ENCODE measurements around the gene CD96. TPM values are rescaled to one million over a fixed set of nuclear protein-coding genes. Genes with fewer than 3 reads are reported as not detected.
A peak's percentile ranks its signal among the peaks of the same experiment; 100 is the strongest.
"Not testable (repeated sequence)": the region's sequence is repeated elsewhere in the genome, so short reads cannot be mapped to it uniquely, and the experiment has no call there.

The CD96 gene
- total RNA-seq, 1 donor from 2014 or later: 67.9 TPM

DNA sequence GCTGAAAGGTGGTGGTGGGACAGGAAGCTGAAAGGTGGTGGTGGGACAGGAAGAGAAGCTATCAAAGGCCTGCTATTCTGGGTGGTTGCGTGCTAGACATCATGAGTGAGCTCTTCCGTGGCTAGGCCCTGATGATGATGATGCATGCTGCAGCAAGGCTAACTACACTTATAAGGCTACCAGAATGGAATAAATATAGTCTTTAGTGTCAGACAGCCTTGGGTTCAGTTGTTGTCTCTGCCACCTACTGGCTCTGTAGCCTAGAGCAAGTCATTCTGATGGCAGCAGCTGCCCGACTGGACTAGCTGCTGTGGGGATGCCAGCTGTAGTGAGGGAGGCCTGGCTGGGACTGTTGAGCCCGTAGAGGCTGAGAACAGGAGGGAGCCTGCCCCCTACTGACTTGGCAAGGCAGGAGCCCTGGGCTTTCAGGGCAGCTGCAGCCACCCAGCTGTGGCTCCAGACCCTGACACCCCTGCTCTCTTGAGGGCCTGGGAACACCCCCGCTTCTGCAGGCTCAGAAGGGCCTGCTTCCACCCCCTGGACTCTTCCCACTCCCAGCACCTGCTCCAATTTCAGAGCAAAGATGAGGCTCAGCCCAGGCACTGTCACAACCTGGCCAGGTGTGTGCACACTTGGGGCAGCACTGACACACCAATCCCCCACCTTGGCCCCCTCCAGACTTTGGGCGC lies 74.6 kb downstream of the CD96 start:
- H3K4me3 Mint-ChIP-seq (ENCODE audit: low read depth): peak overlapping the region; percentile 27

DNA sequence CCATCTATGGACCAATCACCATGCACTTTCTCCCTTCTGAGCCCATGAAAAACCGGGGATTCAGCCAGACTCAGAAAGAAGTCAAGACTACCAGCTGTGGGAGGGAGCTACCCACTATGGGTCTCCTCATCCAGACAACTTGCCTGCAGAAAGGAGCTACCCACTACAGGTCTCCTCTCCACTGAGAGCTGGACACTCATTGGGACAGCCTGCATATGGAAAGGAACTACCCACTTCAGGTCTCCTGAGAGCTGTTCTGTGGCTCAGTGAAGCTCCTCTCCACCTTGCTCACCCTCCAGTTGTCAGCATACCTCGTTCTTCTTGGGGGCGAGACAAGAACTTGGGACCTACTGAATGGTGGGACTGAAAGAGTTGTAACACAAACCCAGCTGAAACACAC lies 75.4 kb downstream of the CD96 start:
- no peak for DNase-seq (ENCODE audit: low spot score)
- Mint-ChIP-seq H3K36me3 (ENCODE audit: low read depth) (peaks cover 78% of the 10 kb centered on the region), H3K4me1 (ENCODE audit: low read depth) (peaks cover 65% of the 10 kb centered on the region), H3K27me3 (ENCODE audit: low read depth) (no peaks in the 10 kb centered on the region), H3K27ac (peak overlapping the region; percentile 92), H3K9me3 (no peaks in the 10 kb centered on the region), H3K4me3 (ENCODE audit: low read depth) (no peak overlapping the region)
- intact Hi-C loops (cut with micrococcal nuclease): loop anchor here (2.0 to 10.0 kb wide), 4 partner anchors 49 to 803 kb away; no protein-coding TSS in a partner anchor

More for the DNA sequence above, 74.6 kb downstream of the CD96 start:
- Mint-ChIP-seq H3K27ac (peak overlapping the region; percentile 92), H3K36me3 (ENCODE audit: low read depth) (peaks cover 84% of the 10 kb centered on the region), H3K4me1 (ENCODE audit: low read depth) (peaks cover 74% of the 10 kb centered on the region), H3K27me3 (ENCODE audit: low read depth) (no peaks in the 10 kb centered on the region), H3K9me3 (no peaks in the 10 kb centered on the region)
- peak; percentile 51 for DNase-seq (ENCODE audit: low spot score)
- intact Hi-C loops (cut with micrococcal nuclease): loop anchor here (1.0 to 10.0 kb wide), 9 partner anchors 12 to 802 kb away; partner anchors contain the start of genes CD96 and ZBED2

DNA sequence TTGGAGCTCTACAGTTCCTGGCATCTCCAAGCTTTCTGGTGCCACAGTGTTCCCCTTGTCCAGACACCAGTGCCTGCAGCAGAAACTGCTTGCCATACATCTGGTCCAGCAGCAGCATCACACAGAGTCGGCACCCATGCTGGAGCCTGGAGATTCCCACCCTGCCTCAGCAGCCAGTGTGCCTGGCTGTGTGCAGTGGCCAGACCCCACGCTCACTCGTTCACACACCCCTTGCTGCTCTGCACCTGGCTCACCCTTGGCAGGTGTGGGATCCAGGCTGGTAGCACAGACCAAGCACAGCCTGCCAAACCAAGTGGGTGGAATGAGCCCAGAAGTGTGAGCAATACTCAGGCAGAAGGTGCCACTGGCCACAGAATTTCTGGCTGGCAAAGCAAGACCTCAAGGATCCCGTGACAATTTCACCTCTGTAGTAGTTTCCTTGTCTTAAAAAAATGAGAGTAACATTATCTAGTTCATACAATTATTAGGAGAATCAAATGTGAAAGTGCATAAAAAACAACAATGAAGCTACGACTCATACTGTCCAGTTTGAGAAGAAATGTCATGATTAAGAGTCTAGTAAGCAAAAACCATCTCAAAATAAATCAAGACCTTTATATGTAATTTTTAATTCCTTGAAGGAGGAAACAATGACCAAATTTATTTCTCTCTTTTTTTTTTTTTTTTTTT lies 76.1 kb downstream of the CD96 start:
- Mint-ChIP-seq H3K27ac (peak overlapping the region; percentile 55), H3K9me3 (no peaks in the 10 kb centered on the region), H3K4me1 (ENCODE audit: low read depth) (peaks cover 61% of the 10 kb centered on the region), H3K36me3 (ENCODE audit: low read depth) (peaks cover 76% of the 10 kb centered on the region), H3K4me3 (ENCODE audit: low read depth) (no peak overlapping the region), H3K27me3 (ENCODE audit: low read depth) (no peaks in the 10 kb centered on the region)
- intact Hi-C loops (cut with micrococcal nuclease): loop anchor here (2.0 to 10.0 kb wide), 4 partner anchors 49 to 803 kb away; no protein-coding TSS in a partner anchor
- no peak for DNase-seq (ENCODE audit: low spot score)

- Mint-ChIP-seq H3K36me3 (ENCODE audit: low read depth) (peaks cover 75% of the 10 kb centered on the region), H3K9me3 (no peaks in the 10 kb centered on the region), H3K4me1 (ENCODE audit: low read depth) (peaks cover 54% of the 10 kb centered on the region), H3K27me3 (ENCODE audit: low read depth) (no peaks in the 10 kb centered on the region), H3K4me3 (ENCODE audit: low read depth) (no peak overlapping the region), H3K27ac (no peak overlapping the region)
- intact Hi-C loops (cut with micrococcal nuclease): loop anchor here (10.0 kb wide), 1 partner anchor 304 kb away; no protein-coding TSS in a partner anchor
- no peak for DNase-seq (ENCODE audit: low spot score)
These were observed 76.9 kb downstream of the CD96 start for GRCh38 chr3:111618945-111619344.

- Mint-ChIP-seq H3K9me3 (peaks cover 3% of the 10 kb centered on the region), H3K4me1 (ENCODE audit: low read depth) (peaks cover 53% of the 10 kb centered on the region), H3K27me3 (ENCODE audit: low read depth) (no peaks in the 10 kb centered on the region), H3K4me3 (ENCODE audit: low read depth) (no peak overlapping the region), H3K36me3 (ENCODE audit: low read depth) (peaks cover 78% of the 10 kb centered on the region), H3K27ac (no peak overlapping the region)
- no peak for DNase-seq (ENCODE audit: low spot score)
- intact Hi-C loops (cut with micrococcal nuclease): loop anchor here (10.0 kb wide), 1 partner anchor 305 kb away; no protein-coding TSS in a partner anchor
These were observed 77.8 kb downstream of the CD96 start for GRCh38 chr3:111619833-111620232.

DNA sequence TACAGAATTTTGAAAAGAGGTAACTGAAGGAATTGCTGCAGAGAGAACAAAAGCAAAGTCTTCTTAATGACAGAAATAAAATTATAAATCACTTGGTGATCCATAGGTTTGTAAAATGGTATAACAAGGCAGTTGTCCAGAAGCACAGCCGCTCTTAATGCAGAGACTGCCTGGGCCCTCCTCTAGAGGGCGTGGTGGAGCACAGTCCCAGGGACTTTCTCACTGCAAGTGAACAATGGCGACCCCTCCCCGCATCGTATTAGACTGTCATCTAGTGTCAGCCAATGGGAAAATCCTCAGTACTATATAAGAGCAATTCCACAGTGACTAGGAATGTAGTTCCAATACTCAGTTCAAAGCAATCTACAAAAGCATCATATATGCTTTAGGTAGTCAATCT lies 79.5 kb downstream of the CD96 start:
- peaks cover 12% of the 10 kb centered on the region for H3K9me3 Mint-ChIP-seq
- intact Hi-C loops (cut with micrococcal nuclease): no loop called here
- no peaks in the 10 kb centered on the region for H3K27me3 Mint-ChIP-seq (ENCODE audit: low read depth)
- H3K4me3 Mint-ChIP-seq (ENCODE audit: low read depth): no peak overlapping the region
- no peak for DNase-seq (ENCODE audit: low spot score)
- H3K27ac Mint-ChIP-seq: no peak overlapping the region
- H3K4me1 Mint-ChIP-seq (ENCODE audit: low read depth): peaks cover 36% of the 10 kb centered on the region
- H3K36me3 Mint-ChIP-seq (ENCODE audit: low read depth): peaks cover 76% of the 10 kb centered on the region

DNA sequence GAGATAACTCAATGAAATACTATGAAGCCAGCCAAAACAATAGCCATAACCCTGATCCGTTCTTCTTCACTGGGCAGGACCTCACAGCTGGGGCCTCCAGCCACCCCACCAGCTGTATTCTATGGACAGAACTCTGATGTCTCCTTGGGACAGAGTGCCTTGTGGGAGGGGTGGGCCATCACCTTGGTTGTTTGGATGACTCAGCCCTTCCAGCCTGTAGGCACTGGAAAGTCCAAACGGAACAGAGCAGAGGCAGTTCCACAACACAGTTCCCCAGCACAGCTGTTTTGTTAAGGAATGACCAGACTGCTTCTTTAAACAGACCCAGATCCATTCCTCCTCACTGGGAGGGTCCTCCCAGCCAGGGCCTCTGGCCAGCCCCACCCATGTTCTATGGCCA lies 85.1 kb downstream of the CD96 start:
- Mint-ChIP-seq H3K4me3 (ENCODE audit: low read depth) (no peak overlapping the region), H3K9me3 (peaks cover 63% of the 10 kb centered on the region), H3K36me3 (ENCODE audit: low read depth) (peaks cover 90% of the 10 kb centered on the region), H3K4me1 (ENCODE audit: low read depth) (peaks cover 13% of the 10 kb centered on the region), H3K27me3 (ENCODE audit: low read depth) (no peaks in the 10 kb centered on the region), H3K27ac (no peak overlapping the region)
- no peak for DNase-seq (ENCODE audit: low spot score)
- intact Hi-C loops (cut with micrococcal nuclease): no loop called here

GRCh38 chr3:111629018-111629417 lies 87.0 kb downstream of the CD96 start:
- H3K27me3 Mint-ChIP-seq (ENCODE audit: low read depth); H3K4me3 Mint-ChIP-seq (ENCODE audit: low read depth); DNase-seq (ENCODE audit: low spot score); H3K27ac Mint-ChIP-seq; intact Hi-C loops (cut with micrococcal nuclease): not testable (repeated sequence)
- Mint-ChIP-seq H3K9me3 (peaks cover 67% of the 10 kb centered on the region), H3K36me3 (ENCODE audit: low read depth) (peaks cover 95% of the 10 kb centered on the region), H3K4me1 (ENCODE audit: low read depth) (peaks cover 10% of the 10 kb centered on the region)

- H3K4me3 Mint-ChIP-seq (ENCODE audit: low read depth); H3K4me1 Mint-ChIP-seq (ENCODE audit: low read depth); H3K27ac Mint-ChIP-seq; H3K27me3 Mint-ChIP-seq (ENCODE audit: low read depth); intact Hi-C loops (cut with micrococcal nuclease); DNase-seq (ENCODE audit: low spot score): not testable (repeated sequence)
- Mint-ChIP-seq H3K36me3 (ENCODE audit: low read depth) (peaks cover 89% of the 10 kb centered on the region), H3K9me3 (peaks cover 61% of the 10 kb centered on the region)
These were observed 88.6 kb downstream of the CD96 start for GRCh38 chr3:111630638-111631037.

DNA sequence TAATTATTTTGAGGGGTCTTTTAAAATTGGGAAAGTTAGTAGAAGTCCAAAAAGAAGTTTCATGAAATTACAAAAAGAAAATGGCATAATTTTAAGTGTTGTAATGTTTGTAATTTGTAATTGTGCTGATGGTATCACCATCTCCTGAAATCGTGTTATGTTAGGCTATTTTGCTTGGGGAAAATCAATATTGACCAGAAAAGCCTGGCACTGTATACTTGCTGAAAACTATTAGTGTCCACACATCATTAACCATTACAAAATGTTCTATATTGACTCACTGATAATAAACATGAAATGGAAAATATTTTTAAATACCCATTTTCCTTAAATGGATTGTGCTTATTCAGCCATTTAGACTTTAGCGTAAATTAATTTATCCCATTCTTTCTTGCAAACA lies 93.4 kb downstream of the CD96 start:
- H3K4me3 Mint-ChIP-seq (ENCODE audit: low read depth): no peak overlapping the region
- peaks cover 88% of the 10 kb centered on the region for H3K36me3 Mint-ChIP-seq (ENCODE audit: low read depth)
- H3K27ac Mint-ChIP-seq: no peak overlapping the region
- peaks cover 36% of the 10 kb centered on the region for H3K9me3 Mint-ChIP-seq
- H3K4me1 Mint-ChIP-seq (ENCODE audit: low read depth): peaks cover 2% of the 10 kb centered on the region
- intact Hi-C loops (cut with micrococcal nuclease): no loop called here
- H3K27me3 Mint-ChIP-seq (ENCODE audit: low read depth): no peaks in the 10 kb centered on the region
- DNase-seq (ENCODE audit: low spot score): no peak

- H3K27ac Mint-ChIP-seq: no peak overlapping the region
- no peaks in the 10 kb centered on the region for H3K27me3 Mint-ChIP-seq (ENCODE audit: low read depth)
- DNase-seq (ENCODE audit: low spot score): no peak
- H3K9me3 Mint-ChIP-seq: peaks cover 36% of the 10 kb centered on the region
- intact Hi-C loops (cut with micrococcal nuclease): no loop called here
- H3K4me3 Mint-ChIP-seq (ENCODE audit: low read depth): no peak overlapping the region
- H3K4me1 Mint-ChIP-seq (ENCODE audit: low read depth): peaks cover 2% of the 10 kb centered on the region
- H3K36me3 Mint-ChIP-seq (ENCODE audit: low read depth): peaks cover 88% of the 10 kb centered on the region
These were observed 94.4 kb downstream of the CD96 start for GRCh38 chr3:111636366-111636885.

DNA sequence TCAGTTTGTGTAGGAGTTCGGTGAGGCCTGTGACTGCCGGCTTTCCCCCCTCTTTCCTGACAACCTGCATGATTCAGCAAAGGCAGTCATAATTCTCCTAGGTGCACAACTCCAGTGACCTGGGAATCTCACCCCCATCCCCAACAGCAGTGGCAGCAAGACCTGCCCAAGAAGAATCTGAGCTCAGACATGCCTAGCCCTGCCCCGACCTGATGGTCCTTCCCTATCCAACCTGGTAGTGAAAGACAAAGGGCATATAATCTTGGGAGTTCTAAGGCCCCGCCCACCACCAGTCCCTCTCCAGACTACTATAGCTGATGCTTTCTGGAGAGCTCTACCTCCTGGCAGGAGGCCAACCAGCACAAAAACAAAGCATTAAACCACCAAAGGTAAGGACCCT lies 97.3 kb downstream of the CD96 start:
- H3K36me3 Mint-ChIP-seq (ENCODE audit: low read depth): peaks cover 90% of the 10 kb centered on the region
- no peaks in the 10 kb centered on the region for H3K27me3 Mint-ChIP-seq (ENCODE audit: low read depth)
- DNase-seq (ENCODE audit: low spot score): no peak
- H3K27ac Mint-ChIP-seq: no peak overlapping the region
- peaks cover 52% of the 10 kb centered on the region for H3K9me3 Mint-ChIP-seq
- H3K4me3 Mint-ChIP-seq (ENCODE audit: low read depth): no peak overlapping the region
- intact Hi-C loops (cut with micrococcal nuclease): no loop called here
- H3K4me1 Mint-ChIP-seq (ENCODE audit: low read depth): peaks cover 2% of the 10 kb centered on the region

Data from activated T-helper 2 cell treated with anti-CD3 and anti-CD28 coated beads, Interferon-gamma antibody, Interleukin-2, Interleukin-4, amounts not matched to agents 10 μg/mL and 5 μg/mL and 100 μg/mL, durations not matched to agents 14 hours and 24 hours and 36 hours (primary cell).